Natural killer cell (primary cell): Measurements from ENCODE around the gene TEAD3. TPM values are rescaled to one million over a fixed set of nuclear protein-coding genes. Genes with fewer than 3 reads are reported as not detected.

ENCODE experiments used
- ATAC-seq, 3 donors: fragments of 150-1000 bp in 2 of 3; fragments of 200-7000 bp in 1 of 3; cut with Tn5 transposase; 1 replicate in 1 of 3; 2 replicates in 2 of 3; pipeline ENCODE4 v1.10.0; 2021; ENCODE audit warnings: mild to moderate bottlenecking in 2 of 3, moderate library complexity in 2 of 3
- DNase-seq, 2 donors: peaks; one replicate each; pipeline versions ENCODE4 v3.0.0 to v3.0.0-alpha.2; 2013 to 2021; ENCODE audit warnings: mixed read lengths in 1 of 2
- H3K27ac ChIP-seq: one replicate; pipeline ENCODE4 v1.5.1; 2013; ENCODE audit warnings: mild to moderate bottlenecking, low read length
- H3K27me3 ChIP-seq: one replicate; pipeline ENCODE4 v1.6.1; 2013; ENCODE audit warnings: low read length; ENCODE audit not compliant: control insufficient read depth, insufficient read depth
- H3K36me3 ChIP-seq: one replicate; pipeline ENCODE4 v1.6.1; 2013; ENCODE audit warnings: low read length; ENCODE audit not compliant: control insufficient read depth, insufficient read depth
- H3K4me1 ChIP-seq: one replicate; pipeline ENCODE4 v1.6.1; 2013; ENCODE audit warnings: low read length; ENCODE audit not compliant: control insufficient read depth, insufficient read depth
- H3K4me3 ChIP-seq: one replicate; pipeline ENCODE4 v1.5.1; 2013; ENCODE audit warnings: low read length
- H3K9me3 ChIP-seq: one replicate; pipeline ENCODE4 v1.6.1; 2013; ENCODE audit warnings: low read length; ENCODE audit not compliant: control insufficient read depth, insufficient read depth
- H3K27ac Mint-ChIP-seq, 2 donors: one replicate each; pipeline ENCODE4 v1.8.0; 2022; ENCODE audit warnings: mild to moderate bottlenecking in 2 of 2, mixed read lengths in 2 of 2, moderate library complexity in 1 of 2
- H3K27me3 Mint-ChIP-seq, 2 donors: one replicate each; pipeline ENCODE4 v1.8.0; 2022; ENCODE audit warnings: low read depth in 2 of 2, mixed read lengths in 2 of 2
- H3K36me3 Mint-ChIP-seq: one replicate; pipeline ENCODE4 v1.8.0; 2022; ENCODE audit warnings: mixed read lengths
- H3K4me1 Mint-ChIP-seq, 2 donors: one replicate each; pipeline ENCODE4 v1.8.0; 2022; ENCODE audit warnings: mixed read lengths in 2 of 2
- H3K4me3 Mint-ChIP-seq: one replicate; pipeline ENCODE4 v1.8.0; 2022; ENCODE audit warnings: mild to moderate bottlenecking, moderate library complexity, mixed read lengths
- H3K9me3 Mint-ChIP-seq, 2 donors: one replicate each; pipeline ENCODE4 v1.8.0; 2022; ENCODE audit warnings: mixed read lengths in 2 of 2
- CTCF ChIP-seq: fragments of 200-600 bp; IDR thresholded peaks from one replicate; pipeline ENCODE4 v1.8.0; 2022; ENCODE audit warnings: antibody characterized with exemption
- WGBS: methylation state at CpG from one replicate; pipeline ENCODE4 v1.1.7; 2013; ENCODE audit warnings: missing lambda C conversion rate; ENCODE audit not compliant: insufficient coverage; 5-methylcytosine and 5-hydroxymethylcytosine counted together
- intact Hi-C: fragments of 100-400 bp; cut with micrococcal nuclease; formaldehyde crosslinking; loops from one replicate; pipeline ENCODE4 v1.14.2; 2022
- total RNA-seq, 4 donors: library from RNA; stranded (reverse); fragments of 120-200 nt in 1 of 4; gene quantifications; one replicate each; pipeline versions ENCODE4 v1.2.3 to v1.2.4, GENCODE V29; 2013 to 2022

The TEAD3 gene
- total RNA-seq, 3 donors from 2014 or later (not counting 1 experiment from before 2014, with no cell fraction given) = 0.39 TPM; not detected in 2

GRCh38 chr6:35451354-35452182, 45.3 kb downstream of the TEAD3 start:
- DNase-seq = no peak
- peak overlapping the region; percentile 67 for H3K4me3 ChIP-seq
- H3K27me3 ChIP-seq = no peaks in the 10 kb centered on the region
- H3K9me3 Mint-ChIP-seq = no peaks in the 10 kb centered on the region
- peaks cover 4% of the 10 kb centered on the region for H3K36me3 ChIP-seq
- intact Hi-C loops = loop anchor here (1.0 to 5.0 kb wide), 2 partner anchors 17 to 59 kb away; partner anchors contain the start of gene RPL10A
- peak overlapping the region; percentile 91 for H3K4me3 Mint-ChIP-seq
- H3K27ac Mint-ChIP-seq = peak overlapping the region; percentile 35 to 83
- WGBS = 24% methylated on average over 10 of the region's 20 CpGs
- peaks cover 23 to 34% of the 10 kb centered on the region in 2 donors for H3K4me1 Mint-ChIP-seq
- peaks cover 12% of the 10 kb centered on the region for H3K4me1 ChIP-seq
- peak overlapping the region; percentile 25 for H3K27ac ChIP-seq
- peaks cover 0 to 2% of the 10 kb centered on the region in 2 donors for H3K27me3 Mint-ChIP-seq
- TF ChIP-seq CTCF = no peak
- no peaks in the 10 kb centered on the region for H3K36me3 Mint-ChIP-seq
- no peaks in the 10 kb centered on the region for H3K9me3 ChIP-seq
- ATAC-seq = peak in 2 of 3 donors; percentile 9 to 33

- Mint-ChIP-seq H3K4me1 (peaks cover 23 to 37% of the 10 kb centered on the region in 2 donors), H3K27ac (peak overlapping the region; percentile 38 to 54)
- WGBS = 43% methylated on average over 14 of the region's 14 CpGs
Observed at GRCh38 chr6:35449287-35449881, 47.5 kb downstream of the TEAD3 start.

GRCh38 chr6:35448191-35448590, 48.7 kb downstream of the TEAD3 start:
- Mint-ChIP-seq H3K9me3 (no peaks in the 10 kb centered on the region), H3K27ac (no peak overlapping the region), H3K27me3 (peaks cover 0 to 2% of the 10 kb centered on the region in 2 donors), H3K4me3 (no peak overlapping the region), H3K4me1 (peaks cover 21 to 32% of the 10 kb centered on the region in 2 donors), H3K36me3 (no peaks in the 10 kb centered on the region)
- Histone ChIP-seq H3K36me3 (no peaks in the 10 kb centered on the region), H3K4me3 (no peak overlapping the region), H3K27ac (no peak overlapping the region), H3K27me3 (no peaks in the 10 kb centered on the region), H3K4me1 (peaks cover 19% of the 10 kb centered on the region), H3K9me3 (no peaks in the 10 kb centered on the region)
- intact Hi-C loops = no loop called here
- no peak for DNase-seq
- no peak for ATAC-seq
- 92% methylated on average over 5 of the region's 7 CpGs for WGBS
- TF ChIP-seq CTCF = no peak

More at GRCh38 chr6:35449287-35449881, 47.5 kb downstream of the TEAD3 start:
- peaks cover 19% of the 10 kb centered on the region for H3K4me1 ChIP-seq
- Mint-ChIP-seq H3K4me3 (peak overlapping the region; percentile 47), H3K27me3 (peaks cover 0 to 2% of the 10 kb centered on the region in 2 donors), H3K9me3 (no peaks in the 10 kb centered on the region), H3K36me3 (no peaks in the 10 kb centered on the region)
- ATAC-seq = peak; percentile 61 to 71 (median 61)
- TF ChIP-seq CTCF = peak; percentile 69
- no peaks in the 10 kb centered on the region for H3K36me3 ChIP-seq
- no peak overlapping the region for H3K27ac ChIP-seq
- no peaks in the 10 kb centered on the region for H3K9me3 ChIP-seq
- DNase-seq = peak in 1 of 2 donors; percentile 80
- intact Hi-C loops = loop anchor here (1.0 kb wide), 2 partner anchors 107 to 152 kb away; partner anchors contain the start of genes DEF6 and PPARD
- no peaks in the 10 kb centered on the region for H3K27me3 ChIP-seq
- H3K4me3 ChIP-seq = no peak overlapping the region
